T-helper 2 cell treated with Interferon-gamma antibody and Interleukin-4, amounts not matched to agents 100 ng/mL and 5 ng/mL, for 36 hours (primary cell): Measurements from ENCODE around the gene SPAG6. TPM values are rescaled to one million over a fixed set of nuclear protein-coding genes. Genes with fewer than 3 reads are reported as not detected.

ENCODE experiments used
- intact Hi-C: fragments of 100-400 bp; cut with micrococcal nuclease; formaldehyde crosslinking; loops from one replicate; pipeline ENCODE4 v1.15.1; 2023
- total RNA-seq: library from RNA; stranded (reverse); gene quantifications from 2 replicates; pipeline ENCODE4 v1.2.3, GENCODE V29; 2022

Gene SPAG6
- total RNA-seq, 1 donor from 2014 or later = 0.61 TPM

DNA sequence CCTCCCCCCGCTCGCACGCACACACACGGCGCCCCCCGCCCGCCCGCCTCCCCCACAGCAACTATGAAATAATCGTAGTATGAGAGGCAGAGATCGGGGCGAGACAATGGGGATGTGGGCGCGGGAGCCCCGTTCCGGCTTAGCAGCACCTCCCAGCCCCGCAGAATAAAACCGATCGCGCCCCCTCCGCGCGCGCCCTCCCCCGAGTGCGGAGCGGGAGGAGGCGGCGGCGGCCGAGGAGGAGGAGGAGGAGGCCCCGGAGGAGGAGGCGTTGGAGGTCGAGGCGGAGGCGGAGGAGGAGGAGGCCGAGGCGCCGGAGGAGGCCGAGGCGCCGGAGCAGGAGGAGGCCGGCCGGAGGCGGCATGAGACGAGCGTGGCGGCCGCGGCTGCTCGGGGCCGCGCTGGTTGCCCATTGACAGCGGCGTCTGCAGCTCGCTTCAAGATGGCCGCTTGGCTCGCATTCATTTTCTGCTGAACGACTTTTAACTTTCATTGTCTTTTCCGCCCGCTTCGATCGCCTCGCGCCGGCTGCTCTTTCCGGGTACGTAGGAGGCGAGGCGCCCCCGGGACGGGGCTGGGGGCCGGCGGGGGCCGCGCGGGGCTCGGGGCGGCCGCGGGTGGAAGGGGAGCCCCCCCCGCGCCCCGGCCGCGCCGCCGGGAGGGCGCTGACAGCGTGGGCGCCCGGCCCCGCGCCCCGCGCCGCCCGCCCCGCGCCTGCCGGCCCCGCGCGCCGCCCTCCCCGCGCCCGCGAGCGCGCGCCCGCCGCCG is 24.0 kb upstream of the SPAG6 start:
- intact Hi-C loops = loop anchor here (1.0 to 10.0 kb wide), 3 partner anchors 19 to 617 kb away; partner anchors contain the start of gene PIP4K2A

DNA sequence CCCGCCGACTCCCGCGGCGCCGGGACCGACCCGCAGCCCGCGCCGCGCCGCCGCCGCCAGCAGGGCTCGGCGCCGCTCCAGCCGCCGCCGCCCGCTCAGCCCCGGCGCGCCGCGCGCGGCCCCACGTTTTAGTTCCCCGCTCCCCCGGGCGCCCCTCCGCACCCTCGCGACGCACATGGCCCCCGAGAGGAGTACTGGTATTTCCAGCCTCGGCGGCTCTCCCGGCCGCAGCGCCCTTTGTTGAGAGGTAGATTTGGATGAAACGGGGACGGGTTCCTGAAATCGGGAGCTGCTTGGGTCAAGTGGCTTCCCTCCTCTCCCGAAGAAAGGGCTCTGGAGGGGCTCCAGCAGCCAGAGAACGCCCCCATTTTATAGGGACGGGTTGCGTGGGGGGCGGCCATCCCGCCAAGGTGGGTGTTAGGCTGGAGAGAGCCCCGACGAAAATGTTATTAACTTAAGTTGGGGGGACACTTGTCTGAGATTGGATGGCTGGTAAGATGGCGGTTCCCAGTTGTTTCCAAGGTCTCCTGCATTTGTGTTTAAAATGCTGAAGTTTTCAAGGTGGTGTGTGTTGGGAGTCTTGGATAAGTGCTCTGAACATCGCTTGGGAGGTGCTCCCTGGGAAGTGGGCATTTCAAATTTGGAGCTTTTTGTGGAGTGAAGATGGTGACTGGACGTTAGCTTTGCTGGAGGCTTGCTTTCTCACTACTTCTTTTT is 23.2 kb upstream of the SPAG6 start:
- intact Hi-C loops = loop anchor here (1.0 to 10.0 kb wide), 3 partner anchors 18 to 617 kb away; partner anchors contain the start of gene PIP4K2A

DNA sequence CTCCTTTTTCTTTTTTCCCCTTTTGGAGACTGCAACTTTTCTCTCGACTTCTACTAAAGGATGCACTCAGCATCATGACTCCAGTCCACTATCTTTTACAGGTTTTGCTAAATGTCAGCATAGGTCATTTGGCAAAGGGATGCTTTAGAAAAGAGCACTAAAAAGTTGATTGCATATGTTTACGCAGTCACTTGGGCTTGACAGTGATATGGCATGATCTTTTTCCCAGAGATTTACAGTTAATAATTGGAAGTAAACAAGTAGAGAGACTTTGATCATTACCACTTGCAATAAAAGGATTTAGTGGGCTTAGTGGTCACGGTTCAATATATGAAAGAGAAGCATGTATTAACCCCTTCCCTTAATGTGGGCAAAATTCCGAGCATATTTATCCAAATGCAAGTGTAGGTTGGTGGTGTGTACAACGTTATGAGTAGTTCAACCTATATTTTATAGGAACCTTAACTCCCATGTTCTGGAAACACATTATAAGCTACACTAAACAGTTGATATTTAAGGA is 22.6 kb upstream of the SPAG6 start:
- intact Hi-C loops = loop anchor here (5.0 to 10.0 kb wide), 2 partner anchors 390 to 618 kb away; partner anchors contain the start of gene PIP4K2A

DNA sequence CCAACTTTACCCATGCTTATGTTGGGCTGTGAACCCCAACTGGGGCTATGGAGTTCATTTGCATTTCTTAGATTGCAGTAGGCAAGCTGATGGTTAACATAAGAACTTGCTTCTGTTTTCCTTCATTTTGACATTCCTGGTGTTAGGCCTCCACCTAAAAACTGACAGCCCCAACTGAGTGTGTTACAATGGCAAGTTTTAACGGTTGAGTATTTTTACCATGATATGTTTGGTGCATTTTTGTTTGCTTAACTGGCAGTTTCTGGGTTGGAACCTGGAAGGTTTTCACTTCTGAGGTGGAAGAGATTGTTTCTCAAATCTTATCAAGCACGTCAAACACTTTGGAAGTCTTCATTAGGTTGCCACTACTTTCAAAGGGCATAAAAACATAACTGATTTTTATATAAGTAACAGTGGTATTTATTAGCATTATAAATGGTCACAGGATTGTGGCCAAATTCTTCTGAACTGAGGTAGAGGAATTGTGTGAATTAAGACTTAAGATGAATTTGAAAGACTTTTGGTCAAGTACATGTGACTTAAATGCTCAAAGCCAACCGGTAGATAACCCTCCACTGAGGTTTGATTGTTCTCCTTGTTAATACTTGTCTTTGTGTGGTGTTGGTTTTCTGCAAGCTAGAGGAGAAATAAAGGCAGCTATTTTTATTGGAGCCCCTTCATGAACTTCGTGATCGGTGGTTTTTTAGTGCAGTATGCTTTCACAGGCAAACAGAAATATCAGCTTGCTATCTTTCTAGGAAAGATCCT is 21.6 kb upstream of the SPAG6 start:
- intact Hi-C loops = loop anchor here (5.0 to 10.0 kb wide), 2 partner anchors 389 to 619 kb away; partner anchors contain the start of gene PIP4K2A

DNA sequence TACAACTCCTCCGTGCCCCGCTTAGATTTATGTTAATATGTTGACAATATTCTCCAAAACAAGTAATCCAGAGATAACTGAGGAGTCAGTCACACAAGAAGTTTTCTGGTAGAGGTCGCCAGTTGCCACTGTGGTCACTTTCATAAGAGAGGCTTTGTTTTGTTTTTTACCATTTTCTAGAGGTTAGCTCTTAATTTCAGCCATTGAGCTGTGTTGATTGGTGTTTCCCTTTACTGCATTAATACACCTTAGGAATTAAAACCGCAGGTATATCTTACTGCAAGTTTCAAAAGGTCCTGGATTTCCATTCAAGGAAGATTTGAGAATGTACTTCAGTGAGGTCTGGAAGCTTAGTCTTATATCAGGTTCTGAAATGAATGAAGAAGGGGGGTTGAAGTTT is 20.9 kb upstream of the SPAG6 start:
- intact Hi-C loops = loop anchor here (5.0 to 10.0 kb wide), 2 partner anchors 388 to 620 kb away; partner anchors contain the start of gene PIP4K2A

DNA sequence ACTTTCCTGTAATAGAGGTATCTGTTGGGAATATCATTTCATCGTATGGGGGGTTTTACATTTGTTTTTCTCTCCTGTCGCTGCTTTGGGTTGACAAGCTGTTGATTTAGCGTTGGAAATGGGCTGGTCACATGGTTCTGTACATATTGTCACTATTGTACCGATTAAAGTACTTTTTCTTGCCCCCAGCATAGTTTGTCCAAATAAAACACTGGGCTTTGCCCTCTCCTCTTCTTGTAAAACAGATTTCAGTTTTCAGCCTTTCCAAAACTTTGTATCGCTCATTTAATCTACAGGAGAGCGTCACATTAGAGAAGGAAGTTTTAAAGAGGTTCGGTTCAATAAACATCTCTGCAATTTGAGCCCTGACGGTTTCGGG is 20.4 kb upstream of the SPAG6 start:
- intact Hi-C loops = loop anchor here (1.0 to 10.0 kb wide), 3 partner anchors 10 to 620 kb away; partner anchors contain the start of gene PIP4K2A

DNA sequence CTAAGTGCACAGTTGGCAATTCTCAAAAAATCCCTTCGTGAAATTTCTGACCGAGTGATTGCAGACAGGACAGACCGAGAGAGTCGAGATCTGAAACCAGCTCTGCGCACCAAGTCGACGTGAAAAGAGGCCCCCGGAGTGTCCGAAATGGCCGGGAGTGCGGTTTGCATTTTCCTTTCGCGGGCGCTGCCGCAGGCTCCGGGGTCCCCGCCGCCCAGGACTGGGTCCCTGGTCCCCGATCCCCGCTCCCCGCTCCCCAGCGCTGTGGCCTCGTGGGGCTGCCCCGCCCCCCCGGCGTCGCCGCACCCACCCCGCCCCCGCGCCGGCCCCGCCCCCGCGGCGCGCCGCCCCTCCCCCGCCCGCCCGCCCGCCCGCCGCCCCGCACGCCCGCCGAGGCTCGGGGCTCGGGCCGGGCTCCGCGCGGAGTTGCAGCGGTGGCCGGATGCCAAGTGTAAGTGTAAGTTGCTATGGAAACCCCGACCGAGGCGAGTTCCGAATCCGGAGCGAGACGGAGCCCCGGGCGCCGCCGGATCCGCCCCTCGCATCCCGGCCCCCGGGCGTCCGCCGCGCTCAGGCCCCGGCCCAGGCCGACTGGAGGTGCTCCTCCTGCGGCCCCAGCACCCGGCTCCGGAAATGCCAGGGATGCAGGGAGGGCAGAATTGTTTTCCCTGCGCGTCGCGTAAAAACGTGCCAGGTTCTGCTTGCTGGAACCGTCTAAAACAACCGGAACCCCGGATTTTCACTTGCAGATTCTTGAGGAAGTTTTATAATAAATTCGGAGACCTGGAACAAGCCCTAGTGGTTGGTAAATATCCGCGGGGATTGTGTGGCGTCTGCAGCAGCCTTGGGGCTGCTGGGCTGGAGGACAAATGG is 19.8 kb upstream of the SPAG6 start:
- intact Hi-C loops = loop anchor here (1.0 to 10.0 kb wide), 2 partner anchors 10 to 621 kb away; no protein-coding TSS in a partner anchor

DNA sequence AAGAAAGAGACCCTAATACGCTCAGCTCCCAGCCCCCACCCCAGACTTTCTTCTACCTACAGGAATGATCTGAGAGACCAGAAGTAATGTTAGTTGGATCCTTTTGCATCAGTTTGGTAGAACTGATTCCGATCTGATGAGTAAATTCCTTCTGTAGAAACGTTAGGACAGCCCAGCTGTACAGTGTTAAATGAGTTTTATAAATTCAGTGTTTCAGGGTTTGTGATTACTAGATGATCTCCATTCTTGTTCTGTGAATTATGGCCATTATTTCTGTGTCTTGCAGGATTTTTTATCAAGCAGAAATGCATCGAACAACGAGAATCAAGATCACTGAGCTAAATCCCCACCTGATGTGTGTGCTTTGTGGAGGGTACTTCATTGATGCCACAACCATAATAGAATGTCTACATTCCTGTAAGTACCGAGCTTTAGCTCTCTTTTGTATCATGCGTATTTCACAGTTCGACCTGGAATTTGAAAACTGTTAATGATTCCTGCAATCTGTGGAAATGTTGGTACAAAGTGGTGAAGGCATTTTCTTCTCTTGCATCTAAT is 19.1 kb upstream of the SPAG6 start:
- intact Hi-C loops = loop anchor here (10.0 kb wide), 1 partner anchor 621 kb away; no protein-coding TSS in a partner anchor

DNA sequence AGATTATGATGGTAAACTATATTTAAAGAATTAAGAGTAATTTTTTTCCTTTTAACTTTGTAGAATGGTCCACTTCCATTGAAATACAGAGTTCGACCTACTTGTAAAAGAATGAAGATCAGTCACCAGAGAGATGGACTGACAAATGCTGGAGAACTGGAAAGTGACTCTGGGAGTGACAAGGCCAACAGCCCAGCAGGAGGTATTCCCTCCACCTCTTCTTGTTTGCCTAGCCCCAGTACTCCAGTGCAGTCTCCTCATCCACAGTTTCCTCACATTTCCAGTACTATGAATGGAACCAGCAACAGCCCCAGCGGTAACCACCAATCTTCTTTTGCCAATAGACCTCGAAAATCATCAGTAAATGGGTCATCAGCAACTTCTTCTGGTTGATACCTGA is 16.1 kb upstream of the SPAG6 start:
- intact Hi-C loops = loop anchor here (10.0 kb wide), 1 partner anchor 624 kb away; no protein-coding TSS in a partner anchor

DNA sequence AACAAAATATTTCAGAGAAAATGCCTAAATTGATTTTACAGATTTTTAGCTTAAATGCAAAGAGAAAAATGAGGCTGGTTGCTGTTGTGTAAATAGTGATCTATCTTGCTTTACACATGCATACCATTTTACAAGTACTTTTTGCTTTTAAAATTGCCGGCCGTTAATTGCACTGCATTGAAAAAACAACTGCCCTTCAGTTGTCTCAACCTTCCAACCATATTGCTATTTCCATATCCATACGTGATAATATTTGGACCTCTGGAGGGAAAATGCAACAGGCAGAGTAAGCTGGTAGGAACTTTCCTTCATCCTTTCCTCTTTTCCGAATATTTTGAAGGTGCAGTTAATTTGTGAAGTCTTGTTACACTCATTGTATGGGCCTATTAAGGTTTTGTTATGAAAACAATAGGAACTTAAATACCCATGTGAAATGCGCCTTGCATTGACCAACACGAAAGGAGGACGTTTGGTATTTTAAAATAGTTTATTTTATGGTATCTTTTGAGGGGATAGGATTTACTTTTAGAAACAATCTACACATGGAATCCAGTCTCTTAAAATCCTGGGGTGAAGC is 13.1 kb upstream of the SPAG6 start:
- intact Hi-C loops = no loop called here

DNA sequence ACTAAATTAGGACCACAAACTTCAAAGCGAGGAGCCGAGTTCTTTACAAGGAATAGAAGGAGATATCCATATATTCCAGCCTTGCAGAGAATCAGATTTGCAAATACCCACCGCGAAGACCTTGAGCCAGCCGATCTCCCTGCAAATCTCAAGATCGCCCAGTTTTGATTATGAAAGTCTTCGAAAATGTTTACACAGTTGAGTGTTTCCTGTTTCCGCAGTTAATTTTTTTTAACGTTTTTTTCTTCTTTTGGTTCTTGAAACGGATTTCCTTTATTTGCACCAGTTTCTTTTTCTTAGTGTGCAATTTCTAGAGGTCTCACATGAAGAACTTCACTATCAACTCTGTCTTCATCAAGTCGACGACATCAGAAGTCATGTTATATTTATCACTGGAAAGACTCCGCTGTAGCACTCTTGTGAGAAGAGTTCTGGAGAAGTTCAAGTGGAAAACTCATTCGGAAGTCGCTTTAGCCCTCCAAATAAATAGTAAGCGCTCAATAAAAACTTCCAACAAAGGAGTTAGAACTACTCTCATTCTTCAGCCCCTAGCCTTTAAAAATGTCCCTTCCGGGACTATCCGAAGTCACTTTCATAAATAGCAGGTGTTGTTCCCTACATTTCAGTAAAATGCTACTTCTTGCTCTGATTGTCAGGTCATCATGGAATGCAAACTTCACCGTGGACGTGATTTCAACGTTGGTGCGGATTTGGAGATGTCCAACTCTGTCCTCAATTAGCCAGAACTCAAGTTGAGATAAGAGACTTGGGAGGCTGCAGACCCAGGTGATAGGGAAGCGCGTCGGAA is 11.9 kb upstream of the SPAG6 start:
- intact Hi-C loops = loop anchor here (1.0 kb wide), 1 partner anchor 8 kb away; no protein-coding TSS in a partner anchor

DNA sequence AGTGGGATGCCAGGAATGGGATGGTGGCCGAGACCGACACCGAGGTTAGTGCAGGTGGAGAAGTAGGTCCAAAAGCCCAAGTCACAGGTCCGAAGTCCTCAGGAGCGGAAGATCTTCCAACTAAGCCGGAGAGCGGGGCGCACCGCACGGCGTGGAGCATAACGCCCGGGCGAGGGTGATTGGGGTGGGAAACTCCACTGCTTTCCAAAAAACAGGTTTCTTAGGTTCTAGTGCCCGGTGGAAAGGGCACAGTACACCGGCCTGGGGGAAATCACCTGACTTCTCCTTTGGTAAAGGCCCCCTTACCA is 11.4 kb upstream of the SPAG6 start:
- intact Hi-C loops = loop anchor here (1.0 kb wide), 1 partner anchor 7 kb away; no protein-coding TSS in a partner anchor

DNA sequence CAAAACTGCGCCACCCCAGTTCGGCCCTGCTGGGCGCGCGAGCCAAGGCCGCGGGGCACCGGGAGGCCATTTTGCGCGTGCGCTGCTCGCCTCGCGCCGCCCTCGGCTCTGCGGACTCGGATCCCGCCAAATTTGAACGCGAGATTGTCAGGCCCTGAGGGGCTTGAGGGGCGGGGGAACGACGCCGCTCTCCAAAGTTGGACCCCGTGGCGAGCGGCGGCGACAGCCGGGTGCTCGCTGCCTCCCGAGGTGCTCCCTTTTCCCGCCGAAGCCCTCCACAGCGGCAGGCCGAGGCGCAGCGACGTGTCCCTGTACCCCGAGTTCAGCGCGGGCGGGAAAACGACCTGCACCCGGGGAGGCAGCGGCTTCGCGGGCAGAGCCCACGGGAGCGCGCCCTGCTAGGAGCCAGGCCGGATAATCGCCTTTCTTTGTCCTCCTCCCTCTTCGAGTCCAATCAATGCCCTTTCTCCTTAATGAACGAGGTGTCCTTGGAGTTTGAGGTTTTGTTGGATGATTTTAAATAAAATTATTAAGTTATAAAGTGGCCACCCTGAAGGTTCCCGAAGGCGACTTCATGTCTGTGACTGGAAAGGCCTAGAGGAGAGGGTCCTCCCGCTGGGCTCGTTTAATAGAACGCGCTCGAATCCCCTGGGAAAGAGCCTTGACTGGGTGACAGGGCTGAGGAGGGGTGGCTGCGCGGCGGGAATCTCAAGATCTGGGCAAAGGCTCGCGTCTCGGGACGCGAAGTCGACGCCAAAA is 10.7 kb upstream of the SPAG6 start:
- intact Hi-C loops = loop anchor here (1.0 kb wide), 1 partner anchor 9 kb away; no protein-coding TSS in a partner anchor

DNA sequence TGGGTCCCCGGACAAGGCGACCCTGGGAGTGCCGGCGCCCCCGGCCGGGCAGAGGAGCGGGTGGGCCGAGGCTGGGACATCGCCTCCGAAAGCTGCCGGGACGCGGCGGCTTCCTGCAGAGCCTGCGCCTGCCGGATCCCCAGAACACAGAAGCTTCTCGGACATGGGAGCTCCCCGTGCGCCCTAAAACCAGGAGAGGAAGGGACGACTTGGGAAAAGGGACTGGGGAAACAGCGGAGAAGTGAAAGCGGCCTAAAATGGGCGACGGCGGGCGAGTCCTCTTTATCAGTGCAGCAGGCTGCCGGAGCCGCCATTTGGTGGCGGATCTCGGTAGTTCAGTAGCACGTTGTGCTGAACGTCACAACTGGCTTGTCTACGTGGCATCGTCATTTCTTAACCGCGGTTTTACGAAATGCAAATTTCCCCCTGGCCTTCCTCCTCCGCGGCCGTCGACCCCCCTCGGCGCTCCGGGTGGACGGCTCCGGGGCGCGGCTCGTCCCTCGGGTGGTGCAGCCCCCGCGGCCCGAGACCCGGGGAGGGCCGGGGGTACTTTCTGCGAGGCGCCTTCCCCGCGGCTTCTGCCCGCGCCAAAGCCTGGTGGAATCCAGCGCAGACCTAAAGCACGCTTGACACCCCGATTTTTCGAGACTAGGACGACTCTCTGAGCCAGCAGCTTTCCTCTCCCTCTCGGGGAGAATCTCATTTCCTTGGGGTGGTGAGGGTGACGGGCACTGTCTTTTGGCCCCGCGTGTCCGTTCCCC is 9.9 kb upstream of the SPAG6 start:
- intact Hi-C loops = loop anchor here (1.0 kb wide), 1 partner anchor 10 kb away; no protein-coding TSS in a partner anchor

DNA sequence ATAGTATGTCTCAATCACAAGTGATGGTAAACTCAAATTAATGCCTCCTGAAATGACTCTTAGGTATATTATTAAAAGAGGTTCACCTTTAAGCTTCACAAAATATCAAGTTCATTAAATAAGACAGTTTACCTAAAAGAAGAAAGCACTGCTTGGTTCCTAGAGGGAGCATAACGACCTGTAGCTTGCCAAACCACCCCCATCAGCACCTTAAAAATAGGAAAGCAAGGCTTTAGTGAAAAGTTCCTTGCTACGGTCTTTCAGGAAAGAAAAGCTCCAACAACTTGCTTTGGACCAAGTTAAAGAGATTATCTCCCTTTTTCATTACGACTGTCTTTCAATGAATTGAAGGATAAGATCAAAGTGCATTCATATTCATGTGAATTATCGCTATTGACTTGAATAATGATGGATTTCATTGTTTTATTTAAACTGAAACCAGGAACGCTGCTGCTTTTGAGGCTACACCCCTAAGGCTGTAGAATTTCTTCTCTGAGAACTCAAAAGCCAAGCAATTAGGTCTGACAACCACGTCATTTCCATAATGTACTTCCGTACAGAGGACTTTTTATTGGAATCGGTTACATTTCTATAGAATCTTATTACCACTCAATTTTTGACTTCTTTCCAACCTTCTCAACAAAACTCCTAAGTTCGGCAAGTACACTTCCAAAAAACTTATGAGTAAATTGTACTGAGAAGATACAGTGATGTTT is 7.0 kb upstream of the SPAG6 start:
- intact Hi-C loops = loop anchor here (2.0 kb wide), 1 partner anchor 818 kb away; no protein-coding TSS in a partner anchor

DNA sequence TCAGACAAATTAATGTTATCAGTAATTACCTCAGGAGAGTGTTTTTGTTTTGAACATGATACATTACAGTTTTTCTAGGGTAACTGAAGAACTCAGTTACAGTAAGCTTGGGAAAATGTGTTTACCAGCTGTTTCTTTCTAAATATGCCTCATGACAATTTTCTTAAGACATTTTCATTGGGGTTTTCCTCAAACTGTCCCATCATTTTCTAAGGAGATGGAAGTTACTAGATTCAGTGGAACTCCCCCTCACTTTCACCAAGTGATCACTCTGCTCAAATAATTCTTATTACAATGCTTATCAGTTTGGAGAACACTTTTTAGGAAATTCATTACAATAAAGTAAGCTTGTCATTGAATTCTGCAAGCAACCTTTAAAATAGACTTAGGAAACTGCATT is 6.4 kb upstream of the SPAG6 start:
- intact Hi-C loops = loop anchor here (2.0 kb wide), 1 partner anchor 818 kb away; no protein-coding TSS in a partner anchor
